Activated CD8-positive, alpha-beta T cell treated with anti-CD3 and anti-CD28 coated beads for 36 hours (primary cell): ENCODE results near the gene KCNJ12. TPM values are rescaled to one million over a fixed set of nuclear protein-coding genes. Genes with fewer than 3 reads are reported as not detected.
"Not testable (repeated sequence)": the region's sequence is repeated elsewhere in the genome, so short reads cannot be mapped to it uniquely, and the experiment has no call there.

Experiments
- ATAC-seq: fragments of 200-7000 bp; cut with Tn5 transposase; one replicate; pipeline ENCODE4 v1.10.0; 2021; ENCODE audit warnings: mild to moderate bottlenecking, moderate library complexity
- CTCF ChIA-PET: fragments of 350-600 bp; sonication (Branson Sonifier 250); formaldehyde crosslinking; loops from one replicate; lab custom pipeline; 2021; ENCODE audit warnings: antibody characterized with exemption; lab: Charles Lee
- POLR2A ChIA-PET: fragments of 350-600 bp; sonication (Branson Sonifier 250); formaldehyde crosslinking; loops from one replicate; lab custom pipeline; 2021; ENCODE audit warnings: antibody characterized with exemption; lab: Charles Lee
- DNase-seq: peaks from one replicate; pipeline ENCODE4 v3.0.0-alpha.2; 2020
- H3K27ac Mint-ChIP-seq: one replicate; pipeline ENCODE4 v1.8.0; 2021; ENCODE audit warnings: mild to moderate bottlenecking, mixed read lengths
- H3K27me3 Mint-ChIP-seq: one replicate; pipeline ENCODE4 v1.8.0; 2021; ENCODE audit warnings: mixed read lengths
- H3K36me3 Mint-ChIP-seq: one replicate; pipeline ENCODE4 v1.8.0; 2021; ENCODE audit warnings: low read depth, mixed read lengths
- H3K4me1 Mint-ChIP-seq: one replicate; pipeline ENCODE4 v1.8.0; 2021; ENCODE audit warnings: low read depth, mixed read lengths
- H3K4me3 Mint-ChIP-seq: one replicate; pipeline ENCODE4 v1.8.0; 2021; ENCODE audit warnings: mild to moderate bottlenecking, moderate library complexity, mixed read lengths
- H3K9me3 Mint-ChIP-seq: one replicate; pipeline ENCODE4 v1.8.0; 2021; ENCODE audit warnings: mixed read lengths
- CTCF ChIP-seq: fragments of 200-600 bp; IDR thresholded peaks from one replicate; pipeline ENCODE4 v1.8.0; 2022; ENCODE audit warnings: antibody characterized with exemption, mild to moderate bottlenecking
- intact Hi-C: fragments of 100-400 bp; cut with micrococcal nuclease; formaldehyde crosslinking; loops from one replicate; pipeline ENCODE4 v1.10.0; 2022
- total RNA-seq, 2 experiments: library from RNA; stranded (reverse); gene quantifications; one replicate each; pipeline ENCODE4 v1.2.3, GENCODE V29; 2021

Gene KCNJ12
- total RNA-seq, 2 experiments from 2014 or later, result not detected

- Mint-ChIP-seq H3K27me3 (no peaks in the 10 kb centered on the region), H3K9me3 (no peaks in the 10 kb centered on the region), H3K27ac (no peak overlapping the region), H3K36me3 (no peaks in the 10 kb centered on the region), H3K4me1 (no peaks in the 10 kb centered on the region), H3K4me3 (no peak overlapping the region)
- DNase-seq, result no peak
- intact Hi-C loops, result no loop called here
- no peak for TF ChIP-seq CTCF
- ATAC-seq, result no peak
- POLR2A ChIA-PET, result no interaction called here
- CTCF ChIA-PET, result no interaction called here
Observed at GRCh38 chr17:21425321-21425720, 49.2 kb downstream of the KCNJ12 start.

- ChIA-PET CTCF (no interaction called here), POLR2A (no interaction called here)
- Mint-ChIP-seq H3K4me1 (no peaks in the 10 kb centered on the region), H3K36me3 (no peaks in the 10 kb centered on the region), H3K9me3 (no peaks in the 10 kb centered on the region), H3K4me3 (no peak overlapping the region), H3K27me3 (no peaks in the 10 kb centered on the region), H3K27ac (no peak overlapping the region)
- DNase-seq, result no peak
- TF ChIP-seq CTCF, result no peak
- ATAC-seq, result no peak
- intact Hi-C loops, result no loop called here
Observed at GRCh38 chr17:21425736-21426135, 49.6 kb downstream of the KCNJ12 start.

GRCh38 chr17:21426246-21426645, 50.1 kb downstream of the KCNJ12 start:
- H3K4me1 Mint-ChIP-seq, H3K27me3 Mint-ChIP-seq, H3K27ac Mint-ChIP-seq, ATAC-seq, DNase-seq, H3K4me3 Mint-ChIP-seq, H3K36me3 Mint-ChIP-seq, POLR2A ChIA-PET, H3K9me3 Mint-ChIP-seq, intact Hi-C loops, CTCF ChIA-PET: not testable (repeated sequence)

GRCh38 chr17:21426876-21427275, 50.7 kb downstream of the KCNJ12 start:
- H3K9me3 Mint-ChIP-seq, H3K27me3 Mint-ChIP-seq, H3K36me3 Mint-ChIP-seq, H3K4me1 Mint-ChIP-seq, ATAC-seq, DNase-seq, H3K27ac Mint-ChIP-seq, H3K4me3 Mint-ChIP-seq, intact Hi-C loops, CTCF ChIA-PET, POLR2A ChIA-PET: not testable (repeated sequence)

GRCh38 chr17:21427727-21428126, 51.6 kb downstream of the KCNJ12 start:
- H3K4me3 Mint-ChIP-seq, DNase-seq, CTCF ChIA-PET, H3K36me3 Mint-ChIP-seq, POLR2A ChIA-PET, ATAC-seq, H3K4me1 Mint-ChIP-seq, intact Hi-C loops, H3K9me3 Mint-ChIP-seq, H3K27ac Mint-ChIP-seq, H3K27me3 Mint-ChIP-seq: not testable (repeated sequence)

- H3K4me1 Mint-ChIP-seq, H3K27ac Mint-ChIP-seq, H3K36me3 Mint-ChIP-seq, H3K9me3 Mint-ChIP-seq, H3K4me3 Mint-ChIP-seq, intact Hi-C loops, POLR2A ChIA-PET, DNase-seq, ATAC-seq, H3K27me3 Mint-ChIP-seq, CTCF ChIA-PET: not testable (repeated sequence)
Observed at GRCh38 chr17:21428752-21429424, 52.7 kb downstream of the KCNJ12 start.

- intact Hi-C loops, H3K27ac Mint-ChIP-seq, ATAC-seq, POLR2A ChIA-PET, H3K27me3 Mint-ChIP-seq, CTCF ChIA-PET, DNase-seq, H3K9me3 Mint-ChIP-seq, H3K4me1 Mint-ChIP-seq, H3K36me3 Mint-ChIP-seq, H3K4me3 Mint-ChIP-seq: not testable (repeated sequence)
Observed at GRCh38 chr17:21429921-21430628, 53.9 kb downstream of the KCNJ12 start.

- POLR2A ChIA-PET, H3K4me1 Mint-ChIP-seq, DNase-seq: not testable (repeated sequence)
Observed at GRCh38 chr17:21433971-21434370, 57.8 kb downstream of the KCNJ12 start.

GRCh38 chr17:21434976-21435375, 58.8 kb downstream of the KCNJ12 start:
- H3K9me3 Mint-ChIP-seq, intact Hi-C loops, H3K36me3 Mint-ChIP-seq, POLR2A ChIA-PET, H3K4me1 Mint-ChIP-seq, H3K4me3 Mint-ChIP-seq, H3K27me3 Mint-ChIP-seq, H3K27ac Mint-ChIP-seq, CTCF ChIA-PET, DNase-seq, ATAC-seq: not testable (repeated sequence)

More at GRCh38 chr17:21433971-21434370, 57.8 kb downstream of the KCNJ12 start:
- H3K9me3 Mint-ChIP-seq, H3K27me3 Mint-ChIP-seq, intact Hi-C loops, H3K27ac Mint-ChIP-seq, CTCF ChIA-PET, ATAC-seq, H3K4me3 Mint-ChIP-seq, H3K36me3 Mint-ChIP-seq: not testable (repeated sequence)

GRCh38 chr17:21436481-21436880, 60.3 kb downstream of the KCNJ12 start:
- POLR2A ChIA-PET, H3K27ac Mint-ChIP-seq, H3K27me3 Mint-ChIP-seq, DNase-seq, ATAC-seq, H3K9me3 Mint-ChIP-seq, H3K4me3 Mint-ChIP-seq, CTCF ChIA-PET, intact Hi-C loops, H3K4me1 Mint-ChIP-seq, H3K36me3 Mint-ChIP-seq: not testable (repeated sequence)
